Body of pancreas (tissue), 4 donors: ENCODE measurements around the gene LCK.
A peak's percentile ranks its signal among the peaks of the same experiment; 100 is the strongest.

Experiments
- POLR2A ChIP-seq, 3 donors: fragments of 450-650 bp; IDR thresholded peaks; one replicate each; pipeline ENCODE4 v1.6.1; 2016; ENCODE audit warnings: antibody characterized with exemption in 3 of 3, mild to moderate bottlenecking in 2 of 3
- TF ChIP-seq, protein P1 (sequence below), 7 experiments: fragments of 450-650 bp in 4 of 7; fragments of 200-600 bp in 3 of 7; sonication (generic) in 3 of 7; IDR thresholded peaks; one replicate each; pipeline ENCODE4 v1.5.1; 2016 to 2019; ENCODE audit warnings: antibody characterized with exemption in 7 of 7

DNA sequence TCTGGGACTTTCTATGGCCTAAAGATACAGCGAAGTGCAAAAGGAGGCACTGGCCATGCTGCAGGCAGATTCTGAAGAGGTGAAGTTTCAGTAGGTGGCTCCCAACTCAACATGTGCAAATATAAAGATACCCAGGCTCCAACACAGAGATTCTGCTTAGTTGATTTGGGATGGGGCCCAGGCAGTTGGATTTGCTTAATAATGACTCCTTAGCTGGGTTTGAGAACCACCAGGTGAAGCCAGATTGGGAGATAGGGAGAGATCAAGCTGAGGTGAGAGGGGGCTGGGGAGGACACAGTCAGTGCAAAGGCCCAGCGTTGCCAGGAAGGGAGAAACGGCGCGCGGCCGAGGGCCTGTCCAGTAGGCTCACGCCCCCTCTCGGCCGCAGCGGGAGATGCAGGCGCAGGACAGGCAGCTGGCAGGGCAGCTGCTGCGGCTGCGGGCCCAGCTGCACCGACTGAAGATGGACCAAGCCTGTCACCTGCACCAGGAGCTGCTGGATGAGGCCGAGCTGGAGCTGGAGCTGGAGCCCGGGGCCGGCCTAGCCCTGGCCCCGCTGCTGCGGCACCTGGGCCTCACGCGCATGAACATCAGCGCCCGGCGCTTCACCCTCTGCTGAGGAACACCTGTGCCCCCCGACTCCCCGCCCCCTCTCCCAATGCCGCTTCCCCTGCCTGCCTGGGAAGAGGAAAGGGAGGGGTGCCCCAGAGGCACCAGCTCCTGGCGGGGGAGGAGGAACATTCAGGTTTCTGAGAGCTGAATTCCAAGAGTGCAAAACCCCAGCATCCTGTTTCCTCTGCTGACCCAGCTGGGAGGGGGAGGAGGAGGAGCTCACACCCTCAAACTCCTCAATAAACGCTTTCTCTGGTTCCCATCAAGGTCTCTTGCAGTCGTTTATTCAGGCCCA is 2.8 kb upstream of the LCK start:
- TF ChIP-seq, protein P1, sequence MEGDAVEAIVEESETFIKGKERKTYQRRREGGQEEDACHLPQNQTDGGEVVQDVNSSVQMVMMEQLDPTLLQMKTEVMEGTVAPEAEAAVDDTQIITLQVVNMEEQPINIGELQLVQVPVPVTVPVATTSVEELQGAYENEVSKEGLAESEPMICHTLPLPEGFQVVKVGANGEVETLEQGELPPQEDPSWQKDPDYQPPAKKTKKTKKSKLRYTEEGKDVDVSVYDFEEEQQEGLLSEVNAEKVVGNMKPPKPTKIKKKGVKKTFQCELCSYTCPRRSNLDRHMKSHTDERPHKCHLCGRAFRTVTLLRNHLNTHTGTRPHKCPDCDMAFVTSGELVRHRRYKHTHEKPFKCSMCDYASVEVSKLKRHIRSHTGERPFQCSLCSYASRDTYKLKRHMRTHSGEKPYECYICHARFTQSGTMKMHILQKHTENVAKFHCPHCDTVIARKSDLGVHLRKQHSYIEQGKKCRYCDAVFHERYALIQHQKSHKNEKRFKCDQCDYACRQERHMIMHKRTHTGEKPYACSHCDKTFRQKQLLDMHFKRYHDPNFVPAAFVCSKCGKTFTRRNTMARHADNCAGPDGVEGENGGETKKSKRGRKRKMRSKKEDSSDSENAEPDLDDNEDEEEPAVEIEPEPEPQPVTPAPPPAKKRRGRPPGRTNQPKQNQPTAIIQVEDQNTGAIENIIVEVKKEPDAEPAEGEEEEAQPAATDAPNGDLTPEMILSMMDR (IDR thresholded peaks at IDR 0.05): peak; percentile 78 to 91 (median 84)
- TF ChIP-seq POLR2A (IDR thresholded peaks at IDR 0.05): no peak
